ENCODE results near the gene RDH11. TPM values are rescaled to one million over a fixed set of nuclear protein-coding genes. Genes with fewer than 3 reads are reported as not detected.
"Not testable (repeated sequence)": the region's sequence is repeated elsewhere in the genome, so short reads cannot be mapped to it uniquely, and the experiment has no call there.

RDH11 gene
- total RNA-seq, 1 donor from 2014 or later = 62.1 TPM

DNA sequence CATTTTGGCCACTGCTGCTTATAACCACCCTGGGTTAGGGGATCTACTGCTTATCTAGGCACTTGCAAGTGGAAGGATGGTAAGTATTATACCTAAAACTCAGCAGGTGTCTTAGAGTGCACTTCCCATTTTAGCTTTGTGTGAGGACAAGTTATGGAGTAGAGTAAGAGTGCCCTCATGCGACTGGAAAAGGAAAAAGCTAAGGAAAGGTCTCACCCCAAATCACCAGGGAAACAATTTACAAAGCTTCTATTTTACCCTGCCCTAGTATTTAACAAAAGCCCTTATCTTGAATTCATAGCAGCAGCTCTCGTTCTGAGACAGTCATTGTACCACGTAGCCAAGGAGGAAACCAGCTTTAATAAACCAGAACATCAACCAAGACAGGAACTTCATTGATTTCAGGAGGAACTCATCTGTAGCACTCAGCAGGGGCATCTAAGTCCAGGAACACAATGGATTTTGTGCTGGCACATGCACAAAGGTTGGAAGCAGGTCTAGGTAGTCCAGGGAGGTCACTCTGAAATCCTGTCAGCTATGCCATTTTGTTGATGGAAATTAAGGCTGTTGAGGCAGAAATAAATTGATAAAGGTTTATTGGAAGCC, 9.0 kb upstream of the RDH11 start:
- DNase-seq (ENCODE audit: low spot score) = no peak

DNA sequence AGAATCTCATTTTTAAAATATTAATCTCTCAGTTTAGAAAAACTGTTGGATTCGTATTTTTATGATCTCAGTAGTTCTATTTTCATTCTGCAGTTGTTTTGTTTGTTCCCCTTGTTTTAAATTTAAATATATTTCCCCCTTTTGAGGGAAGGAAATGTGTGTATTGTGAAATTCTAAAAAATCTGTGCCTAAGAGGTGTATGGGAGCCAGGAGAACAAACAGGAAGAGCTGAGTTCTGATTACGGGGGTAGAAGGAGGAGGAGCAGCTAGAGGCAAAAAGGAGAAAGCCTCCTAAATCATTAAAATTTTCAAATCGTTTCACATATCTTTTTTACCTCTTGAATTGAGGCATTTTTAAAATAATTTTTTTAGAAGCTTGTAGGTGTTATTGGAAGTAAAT, 8.4 kb upstream of the RDH11 start:
- DNase-seq (ENCODE audit: low spot score) = no peak

DNA sequence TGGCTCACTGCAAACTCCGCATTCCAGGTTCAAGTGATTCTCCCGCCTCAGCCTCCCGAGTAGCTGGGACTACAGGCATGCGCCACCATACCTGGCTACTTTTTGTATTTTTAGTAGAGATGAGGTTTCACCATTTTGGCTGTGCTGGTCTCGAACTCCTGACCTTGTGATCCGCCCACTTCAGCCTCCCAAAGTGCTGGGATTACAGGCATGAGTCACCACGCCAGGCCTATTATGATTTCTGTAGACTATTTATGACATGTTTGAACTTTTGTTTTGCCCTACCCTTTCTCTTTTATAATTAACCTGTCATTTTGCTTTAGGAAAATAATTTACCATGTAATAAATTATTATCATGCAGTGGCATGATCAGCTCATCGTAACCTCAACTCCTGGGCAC, 5.9 kb upstream of the RDH11 start, which contains the start of gene RDH12:
Gene RDH12 (plus strand): TSS at position 395 of the 400 bp plus-strand sequence. CDS start 20,757 bp downstream, outside the sequence.
- not testable (repeated sequence) for DNase-seq (ENCODE audit: low spot score)

DNA sequence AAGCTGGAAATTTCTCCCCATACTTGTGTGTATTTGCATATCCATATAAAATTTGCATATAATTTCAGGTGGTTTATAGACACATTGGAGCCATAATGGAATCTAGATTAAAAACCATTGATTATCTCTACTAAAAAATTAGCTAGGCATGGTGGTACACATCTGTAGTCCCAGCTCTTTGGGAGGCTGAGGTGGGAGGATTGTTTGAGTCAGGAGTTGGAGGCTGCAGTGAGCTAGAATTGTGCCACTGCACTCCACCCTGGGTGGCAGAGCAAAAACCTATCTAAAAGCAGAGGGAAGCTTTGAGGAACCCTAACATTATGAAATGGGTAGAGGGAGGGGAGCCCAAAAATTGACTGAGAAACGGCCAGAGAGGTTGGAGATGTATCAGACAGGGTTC, 2.6 kb upstream of the RDH11 start:
- no peak for DNase-seq (ENCODE audit: low spot score)

DNA sequence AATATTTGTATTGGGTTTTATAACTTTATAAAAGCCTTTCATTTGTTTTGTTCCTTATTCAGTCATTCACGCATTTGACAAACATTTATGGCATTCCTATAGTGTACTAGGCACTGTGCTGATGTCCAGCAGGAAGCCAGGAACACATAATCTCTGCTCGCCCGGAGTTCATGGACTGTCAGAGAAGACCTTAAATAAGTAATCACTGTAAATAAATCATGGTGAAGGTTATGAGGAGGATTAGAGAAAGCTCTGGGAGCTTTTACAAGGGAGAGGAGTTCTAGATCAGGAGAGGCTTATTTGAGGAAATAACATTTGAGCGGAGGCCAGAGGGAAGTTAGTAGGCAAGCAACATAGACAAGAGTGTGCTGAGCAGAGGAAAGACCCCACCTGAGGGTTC, 1.4 kb upstream of the RDH11 start:
- DNase-seq (ENCODE audit: low spot score) = no peak

DNA sequence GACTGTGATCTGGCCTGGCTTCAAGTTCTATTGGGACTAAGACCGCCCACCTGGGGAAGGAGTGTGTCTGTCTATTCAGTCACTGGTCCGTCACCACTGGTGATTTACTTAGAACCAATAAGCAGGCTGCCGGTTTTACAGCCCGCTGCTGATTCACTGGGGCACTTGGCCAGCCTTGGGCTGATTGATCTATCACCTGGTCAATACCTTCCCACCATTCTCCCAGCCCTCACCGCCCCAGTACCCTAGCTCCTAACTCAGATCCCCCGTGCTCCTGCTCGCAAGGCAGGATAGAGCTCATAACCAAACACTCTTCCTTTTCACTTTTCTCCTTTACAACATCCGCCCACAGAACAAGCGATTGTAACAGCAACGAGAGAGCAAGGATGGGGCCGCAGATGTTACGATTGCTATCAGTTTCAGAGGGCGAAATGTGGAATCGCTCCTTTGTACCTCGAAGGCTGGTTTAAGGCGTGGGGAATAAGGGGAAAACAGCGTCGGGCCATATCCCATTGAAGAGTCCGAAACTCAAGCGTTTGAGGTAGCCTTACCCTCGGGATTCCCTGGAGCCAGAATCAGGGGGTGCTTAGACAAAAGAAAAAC, 672 bp downstream of the RDH11 start:
- DNase-seq (ENCODE audit: low spot score) = peak; percentile 82

DNA sequence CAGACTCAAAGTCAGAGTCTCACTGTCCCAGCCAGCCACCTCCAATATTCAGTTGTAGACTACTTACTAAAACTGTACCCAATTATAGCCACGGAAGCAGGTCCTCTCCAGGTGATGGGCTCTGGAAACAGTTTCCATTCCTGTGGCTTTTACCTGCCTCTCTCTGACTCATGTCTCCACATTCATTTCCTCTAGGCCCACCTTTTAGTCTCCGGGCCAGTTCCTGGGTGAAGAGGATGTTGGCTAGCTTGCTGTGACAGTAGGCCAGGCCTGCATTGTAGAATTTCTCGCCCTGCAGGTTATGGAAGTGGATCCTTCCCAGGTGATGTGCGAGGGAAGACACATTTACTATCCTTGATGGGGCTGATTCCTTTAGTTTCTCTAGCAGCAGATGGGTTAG, 5.6 kb downstream of the RDH11 start:
- no peak for DNase-seq (ENCODE audit: low spot score)

DNA sequence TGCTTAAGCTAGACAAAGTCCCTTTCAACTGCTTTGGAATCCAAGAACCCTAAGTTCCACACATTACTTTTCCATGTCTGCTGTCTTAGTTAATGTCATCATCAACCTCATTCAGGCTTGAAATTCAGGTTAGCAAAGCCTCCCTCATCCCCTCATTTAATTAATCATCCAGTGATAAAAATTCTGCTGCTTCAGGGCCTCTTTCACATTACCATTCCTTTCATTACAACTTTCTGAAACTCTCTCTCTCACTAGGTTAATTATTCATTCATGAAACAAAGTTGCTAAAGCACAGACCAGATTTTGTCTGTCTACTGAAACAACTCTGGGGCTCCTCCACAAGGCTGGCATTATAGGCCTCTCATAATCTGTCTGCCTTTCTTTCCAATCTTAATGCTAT, 11.7 kb downstream of the RDH11 start:
- DNase-seq (ENCODE audit: low spot score) = no peak

DNA sequence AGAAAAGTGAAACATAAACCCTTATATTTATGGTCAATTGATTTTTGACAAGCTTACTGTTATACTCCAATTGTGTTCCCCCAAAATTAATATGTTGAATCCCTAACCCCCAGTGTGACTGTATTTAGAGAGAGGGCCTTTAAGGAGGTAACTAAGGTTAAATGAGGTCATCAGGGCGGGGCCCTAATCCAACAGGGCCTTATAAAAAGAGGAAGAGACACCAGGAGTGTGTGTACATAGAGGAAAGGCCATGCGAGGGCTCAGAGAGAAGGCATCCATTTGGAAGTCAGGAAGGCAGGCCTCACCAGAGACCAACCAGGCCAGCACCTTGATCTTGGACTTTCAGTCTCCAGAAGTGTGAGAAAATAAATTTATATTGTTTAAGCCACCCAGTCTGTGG, 14.6 kb downstream of the RDH11 start:
- DNase-seq (ENCODE audit: low spot score) = no peak

DNA sequence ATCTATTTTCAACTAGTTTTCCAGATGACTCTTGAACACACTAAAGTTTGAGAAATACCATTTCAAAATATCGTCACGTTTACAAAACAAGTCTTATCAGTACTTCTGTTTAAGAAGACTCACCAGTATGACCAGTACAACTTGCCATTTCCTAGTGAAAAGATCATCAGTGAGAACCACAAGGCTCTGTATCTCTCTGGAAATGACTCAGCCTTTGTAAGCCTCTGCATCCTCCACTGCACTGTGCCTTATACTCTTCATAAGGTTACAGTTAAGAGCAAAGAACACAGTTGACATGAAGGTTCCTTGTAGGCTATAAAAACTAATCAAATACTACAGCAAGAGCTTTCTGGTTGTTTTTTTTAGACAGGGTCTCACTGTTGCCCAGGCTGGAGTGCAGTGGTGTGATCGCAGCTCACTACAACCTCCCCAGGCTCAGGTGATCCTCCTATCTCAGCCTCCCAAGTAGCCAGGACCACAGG, 15.4 kb downstream of the RDH11 start:
- no peak for DNase-seq (ENCODE audit: low spot score)

DNA sequence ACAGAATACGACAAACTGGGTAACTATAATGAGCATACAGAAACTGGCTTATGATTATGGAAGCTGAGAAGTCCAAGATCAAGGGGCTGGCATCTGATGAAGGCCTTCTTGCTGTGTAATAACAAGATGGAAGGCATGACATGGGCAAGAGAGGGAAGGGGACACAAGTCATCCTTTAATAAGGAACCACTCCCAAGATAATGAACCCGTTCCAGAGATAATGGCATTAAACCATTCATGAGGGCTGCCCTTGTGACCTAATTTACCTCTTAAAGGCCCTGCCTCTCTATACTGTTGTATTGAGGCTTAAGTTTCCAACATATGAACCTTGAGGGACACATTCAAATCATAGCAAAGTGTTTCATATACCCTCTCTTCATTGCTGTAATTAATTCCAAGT, 16.6 kb downstream of the RDH11 start:
- no peak for DNase-seq (ENCODE audit: low spot score)

DNA sequence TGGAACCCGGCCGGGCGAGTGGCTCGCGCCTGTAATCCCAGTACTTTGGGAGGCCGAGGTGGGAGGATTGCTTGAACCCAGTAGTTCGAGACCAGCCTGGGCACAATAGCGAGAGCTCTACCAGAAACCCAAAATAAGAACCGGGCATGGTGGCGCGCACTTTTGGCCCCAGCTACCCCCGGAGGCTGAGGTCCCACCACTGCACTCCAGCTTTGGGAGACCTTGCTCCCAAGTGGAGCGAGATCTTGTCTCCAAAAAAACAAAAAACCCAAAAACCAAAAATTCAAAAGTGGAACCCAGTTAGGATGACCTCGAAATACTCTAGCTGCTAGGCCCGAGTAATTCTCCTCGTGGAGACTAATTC, 20.4 kb downstream of the RDH11 start:
- DNase-seq (ENCODE audit: low spot score) = no peak

DNA sequence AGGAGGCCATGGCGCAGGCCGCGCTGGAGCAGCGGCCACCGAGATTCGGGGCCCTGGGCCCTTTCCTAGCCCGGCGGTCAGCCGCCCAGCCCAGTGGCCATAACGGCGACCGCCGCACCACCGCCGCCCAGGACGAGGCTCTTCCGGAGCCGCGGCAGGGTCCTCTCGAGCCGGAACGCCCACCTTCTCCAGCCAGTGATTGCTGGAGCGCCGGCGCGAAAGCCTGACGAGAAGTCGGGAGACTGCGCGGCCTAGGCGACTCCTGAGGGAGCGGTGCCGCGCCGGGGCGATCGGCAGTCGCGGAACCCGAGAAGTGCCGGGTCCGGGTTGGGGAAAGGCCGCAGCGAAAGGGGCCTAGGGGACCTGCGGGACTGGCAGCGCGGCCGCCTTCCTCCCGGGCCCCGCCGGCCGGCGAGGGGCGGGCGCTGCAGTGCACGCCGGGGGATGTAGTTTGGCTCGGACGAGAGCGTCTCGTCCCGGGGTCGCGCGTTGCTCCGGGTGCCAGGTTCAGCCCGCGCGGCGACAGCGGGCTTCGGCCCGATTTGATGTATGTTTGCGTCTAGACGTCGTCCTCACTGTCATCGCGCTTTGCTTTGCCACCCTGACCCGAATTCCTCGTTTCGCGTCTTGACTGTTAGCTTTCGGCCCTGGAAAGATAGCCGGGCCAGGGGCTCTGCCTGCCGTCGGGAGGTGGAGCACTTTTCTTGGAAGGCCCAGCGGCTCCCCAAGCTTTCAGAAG, 20.9 kb downstream of the RDH11 start, which contains the start of gene VTI1B:
Gene VTI1B (minus strand): TSS at position 153 of the 739 bp plus-strand sequence. CDS start 143 bp downstream, at position 10.
- DNase-seq (ENCODE audit: low spot score) = peak; percentile 77

DNA sequence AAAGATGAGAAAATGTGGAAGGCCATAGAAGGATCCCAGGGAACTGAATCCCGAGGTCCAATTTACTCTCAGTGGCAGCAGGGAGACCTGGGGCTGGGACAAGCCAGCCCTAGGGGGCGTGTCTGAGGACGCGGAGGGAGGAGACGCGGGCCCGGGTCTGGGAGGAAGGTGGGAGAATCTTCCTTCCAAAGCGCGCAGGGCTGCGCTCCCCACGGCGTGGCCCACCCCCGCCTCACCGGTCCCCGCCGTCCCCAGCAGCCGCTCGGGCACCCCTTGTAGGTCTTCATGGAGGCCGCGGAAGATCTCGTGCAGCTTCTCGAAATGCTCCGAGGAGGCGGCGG, 21.5 kb downstream of the RDH11 start:
- peak; percentile 69 for DNase-seq (ENCODE audit: low spot score)

DNA sequence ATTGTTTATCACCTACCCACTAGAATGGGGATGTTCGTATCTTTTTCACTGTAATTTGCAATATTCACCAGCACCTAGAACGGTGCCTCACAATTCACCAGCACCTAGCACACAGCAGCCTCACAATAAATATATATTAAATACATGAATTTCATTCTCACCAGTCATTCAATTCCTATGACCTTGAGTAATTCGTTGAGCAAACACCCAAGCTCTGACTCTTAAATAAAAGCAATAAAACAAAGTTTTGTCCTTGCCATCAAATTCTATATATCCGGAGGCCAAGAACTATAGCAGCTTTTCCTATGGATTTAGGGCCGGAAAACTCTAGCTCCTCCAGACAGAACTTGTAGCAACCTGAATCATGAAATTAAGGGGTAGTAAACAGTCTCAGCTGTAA, 22.1 kb downstream of the RDH11 start:
- DNase-seq (ENCODE audit: low spot score) = no peak

DNA sequence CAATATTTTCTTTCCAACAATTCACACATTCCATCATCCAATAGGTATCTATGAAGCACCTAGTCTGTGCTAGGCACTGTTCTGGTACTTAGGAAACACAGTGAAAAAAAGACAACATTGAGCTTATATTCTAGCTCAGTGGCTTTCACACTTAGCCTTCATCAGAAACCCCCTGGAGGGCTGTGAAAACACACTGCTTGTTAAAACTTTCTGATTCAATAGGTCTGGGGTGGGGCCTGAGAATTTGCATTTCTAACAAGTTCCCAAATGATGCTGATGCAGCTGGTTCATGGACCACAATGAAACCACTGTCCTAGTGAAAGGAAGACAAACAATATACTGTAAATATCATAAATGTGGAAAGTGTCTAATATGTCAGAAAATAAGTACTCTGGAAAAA, 27.0 kb downstream of the RDH11 start:
- no peak for DNase-seq (ENCODE audit: low spot score)

DNA sequence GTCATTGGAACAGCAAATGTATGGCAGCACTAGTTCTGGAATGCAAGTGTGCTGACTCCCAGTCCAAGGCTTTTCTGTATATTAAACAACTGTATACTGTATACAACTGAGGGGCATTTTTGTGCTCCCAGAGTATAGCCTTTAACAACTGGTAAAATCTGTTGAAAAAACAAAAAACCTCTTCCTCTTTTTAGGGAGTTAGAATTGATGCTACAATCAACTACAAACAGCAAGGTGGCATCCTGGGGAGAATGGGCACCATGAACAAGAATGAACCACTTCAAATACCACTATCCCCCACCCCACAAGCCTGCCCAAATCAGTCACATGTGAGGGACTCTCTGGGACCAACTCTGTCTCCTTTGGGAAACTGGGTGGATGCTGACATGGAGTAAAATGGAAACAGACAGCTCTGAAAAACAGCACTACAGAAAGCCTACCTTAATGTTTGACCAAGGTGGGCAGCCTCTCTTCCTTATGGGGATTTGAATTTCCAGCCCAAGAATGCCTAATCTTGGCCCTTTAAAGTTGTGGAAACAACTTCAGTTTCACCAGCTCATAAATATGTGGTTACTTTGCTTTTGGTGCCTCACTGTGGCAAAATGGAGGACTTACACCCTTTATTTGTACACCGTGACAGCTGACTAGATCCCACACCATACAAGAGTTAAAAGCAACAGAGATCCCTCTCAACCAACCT, 28.7 kb downstream of the RDH11 start:
- DNase-seq (ENCODE audit: low spot score) = no peak

DNA sequence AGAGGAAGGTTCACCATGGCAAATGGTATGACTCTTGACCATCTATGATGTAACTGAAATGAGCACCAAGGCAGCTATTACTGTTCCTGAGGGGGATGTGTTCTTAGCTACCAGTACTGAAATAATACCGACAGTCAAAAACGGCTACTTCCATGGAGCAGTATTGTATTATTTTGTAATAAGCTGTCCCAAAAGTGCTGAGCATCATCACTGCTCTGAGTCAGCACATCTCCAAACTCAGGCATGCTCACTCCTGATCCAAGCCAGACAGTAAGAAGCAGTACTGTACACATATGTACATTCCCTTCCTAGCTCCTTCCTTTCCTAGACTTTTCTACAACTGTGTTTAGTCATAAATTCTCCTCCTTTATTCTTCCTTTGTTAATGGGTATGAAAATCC, 29.7 kb downstream of the RDH11 start:
- no peak for DNase-seq (ENCODE audit: low spot score)

DNA sequence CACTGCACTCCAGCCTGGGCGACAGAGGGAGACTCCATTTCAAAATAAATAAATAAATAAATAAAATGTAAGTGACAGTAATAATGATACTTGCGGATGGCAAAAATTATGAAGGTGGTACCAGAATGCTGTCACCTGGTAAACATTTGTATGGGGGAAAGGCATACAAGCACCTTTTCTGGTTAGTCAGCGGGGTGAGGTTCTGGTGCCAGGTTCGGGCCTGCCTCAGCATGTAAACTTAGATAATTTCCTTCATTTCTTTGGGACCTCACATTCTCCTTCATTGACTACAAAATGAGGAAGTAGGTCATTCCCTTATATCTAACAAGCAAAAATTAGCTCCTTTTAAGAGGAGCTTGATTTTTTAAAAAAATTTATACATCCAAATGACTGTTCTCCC, 31.9 kb downstream of the RDH11 start:
- DNase-seq (ENCODE audit: low spot score) = peak; percentile 65

DNA sequence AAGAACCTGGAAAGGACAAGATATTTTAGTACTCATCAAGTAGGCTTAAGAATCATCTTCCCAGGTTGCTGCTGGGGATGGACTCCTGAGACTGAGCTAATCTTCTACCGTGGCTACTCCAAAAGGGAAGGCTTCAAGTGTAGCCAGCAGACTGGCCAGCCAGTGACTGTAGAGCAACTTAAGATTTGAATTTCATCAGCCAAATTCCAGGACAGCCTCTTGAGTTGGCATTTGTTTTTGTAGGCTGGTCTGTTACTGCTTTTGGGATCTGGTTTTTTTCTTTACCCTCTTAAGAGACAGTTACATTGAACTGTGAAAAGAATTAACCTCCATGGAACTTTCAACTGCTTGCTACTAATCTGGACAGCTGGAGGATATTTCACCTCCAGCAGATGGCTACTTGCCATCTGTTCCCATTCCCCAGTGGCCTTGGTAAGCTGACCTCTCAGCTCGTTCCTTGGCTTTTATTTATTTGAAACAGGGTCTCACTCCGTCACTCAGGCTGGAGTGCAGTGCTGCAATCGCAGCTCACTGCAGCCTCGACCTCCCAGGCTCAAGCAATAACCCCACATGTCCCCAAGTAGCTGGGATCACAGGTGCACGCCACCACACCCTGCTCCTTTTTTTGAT, 41.8 kb downstream of the RDH11 start:
- no peak for DNase-seq (ENCODE audit: low spot score)

DNA sequence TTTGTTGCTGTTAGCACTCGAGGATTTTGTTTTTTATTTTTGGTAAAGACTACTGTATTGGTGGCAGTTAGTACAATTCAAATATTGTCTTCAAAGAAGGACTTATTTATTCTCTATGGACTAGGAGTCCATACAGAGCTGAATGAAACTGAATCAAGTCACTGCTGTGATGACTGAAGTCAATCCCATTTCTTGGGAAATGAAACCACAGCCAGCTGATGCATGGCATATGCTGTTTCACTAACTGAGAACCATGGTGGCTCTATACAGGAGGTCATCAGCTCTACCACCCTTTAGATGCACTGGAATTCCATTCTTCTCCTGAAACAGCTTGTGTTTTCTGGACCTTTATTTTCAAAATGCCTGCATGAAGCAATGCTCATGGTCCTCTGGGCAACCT, 43.4 kb downstream of the RDH11 start:
- DNase-seq (ENCODE audit: low spot score) = no peak

DNA sequence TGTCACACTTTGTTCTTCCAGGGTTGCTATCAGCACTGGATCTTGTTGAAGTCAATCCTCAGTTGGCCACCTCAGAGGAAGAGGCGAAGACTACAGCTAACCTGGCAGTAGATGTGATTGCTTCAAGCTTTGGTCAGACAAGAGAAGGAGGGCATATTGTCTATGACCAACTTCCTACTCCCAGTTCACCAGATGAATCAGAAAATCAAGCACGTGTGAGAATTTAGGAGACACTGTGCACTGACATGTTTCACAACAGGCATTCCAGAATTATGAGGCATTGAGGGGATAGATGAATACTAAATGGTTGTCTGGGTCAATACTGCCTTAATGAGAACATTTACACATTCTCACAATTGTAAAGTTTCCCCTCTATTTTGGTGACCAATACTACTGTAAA, 44.9 kb downstream of the RDH11 start:
- no peak for DNase-seq (ENCODE audit: low spot score)
